SW480 (cell line): Measurements from ENCODE around the gene POLA1.

Source experiments
- DNase-seq: peaks from one replicate; pipeline ENCODE4 v3.0.0-alpha.2; 2016; ENCODE audit warnings: low spot score

The POLA1 gene

GRCh38 chrX:25007059-25008053 lies 313.6 kb downstream of the POLA1 start:
- DNase-seq, result no peak

- no peak for DNase-seq
Measured at GRCh38 chrX:25009407-25009806, 315.7 kb downstream of the POLA1 start.

- no peak for DNase-seq
Measured at GRCh38 chrX:25010784-25011588, 317.3 kb downstream of the POLA1 start.

GRCh38 chrX:25011589-25012432 lies 318.1 kb downstream of the POLA1 start:
- no peak for DNase-seq

- DNase-seq, result no peak
Measured at GRCh38 chrX:25012433-25012735, 318.7 kb downstream of the POLA1 start.

- DNase-seq, result peak; percentile 35
Measured at GRCh38 chrX:25012793-25013631, 319.3 kb downstream of the POLA1 start.

GRCh38 chrX:25013632-25014365 lies 320.1 kb downstream of the POLA1 start:
- peak; percentile 39 for DNase-seq

- DNase-seq, result no peak
Measured at GRCh38 chrX:25014366-25014838, 320.7 kb downstream of the POLA1 start.

GRCh38 chrX:25015486-25016360 lies 322.0 kb downstream of the POLA1 start, which contains the start of gene ARX:
Gene ARX (minus strand): TSS chrX:25015965. CDS start chrX:25015737, 228 bp downstream.
- no peak for DNase-seq

- no peak for DNase-seq
Measured at GRCh38 chrX:25016361-25016671, 322.6 kb downstream of the POLA1 start.

- DNase-seq, result no peak
Measured at GRCh38 chrX:25016938-25017598, 323.4 kb downstream of the POLA1 start.

- DNase-seq, result no peak
Measured at GRCh38 chrX:25017667-25018247, 324.0 kb downstream of the POLA1 start.

- no peak for DNase-seq
Measured at GRCh38 chrX:25018682-25019081, 325.0 kb downstream of the POLA1 start.

- no peak for DNase-seq
Measured at GRCh38 chrX:25019707-25020390, 326.1 kb downstream of the POLA1 start.

GRCh38 chrX:25020391-25020904 lies 326.7 kb downstream of the POLA1 start:
- no peak for DNase-seq

GRCh38 chrX:25020905-25021449 lies 327.3 kb downstream of the POLA1 start:
- DNase-seq, result peak; percentile 20
